Stimulated activated CD8-positive, alpha-beta memory T cell treated with anti-CD3 and anti-CD28 coated beads, Interleukin-4, amount 100 ng/mL, for 1 hour (primary cell): ENCODE results near the gene BMP10.

ENCODE experiments used
- DNase-seq, 2 donors: peaks; one replicate each; pipeline ENCODE4 v3.0.0-alpha.2; 2020; ENCODE audit warnings: low read depth in 2 of 2, low spot score in 1 of 2

BMP10 gene, protein sequence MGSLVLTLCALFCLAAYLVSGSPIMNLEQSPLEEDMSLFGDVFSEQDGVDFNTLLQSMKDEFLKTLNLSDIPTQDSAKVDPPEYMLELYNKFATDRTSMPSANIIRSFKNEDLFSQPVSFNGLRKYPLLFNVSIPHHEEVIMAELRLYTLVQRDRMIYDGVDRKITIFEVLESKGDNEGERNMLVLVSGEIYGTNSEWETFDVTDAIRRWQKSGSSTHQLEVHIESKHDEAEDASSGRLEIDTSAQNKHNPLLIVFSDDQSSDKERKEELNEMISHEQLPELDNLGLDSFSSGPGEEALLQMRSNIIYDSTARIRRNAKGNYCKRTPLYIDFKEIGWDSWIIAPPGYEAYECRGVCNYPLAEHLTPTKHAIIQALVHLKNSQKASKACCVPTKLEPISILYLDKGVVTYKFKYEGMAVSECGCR

GRCh38 chr2:68871159-68871764 lies at the start of gene BMP10:
Gene BMP10, minus strand, starts transcription at chr2:68871397. Its CDS starts 39 bp downstream, at chr2:68871358.
- DNase-seq = no peak

DNA sequence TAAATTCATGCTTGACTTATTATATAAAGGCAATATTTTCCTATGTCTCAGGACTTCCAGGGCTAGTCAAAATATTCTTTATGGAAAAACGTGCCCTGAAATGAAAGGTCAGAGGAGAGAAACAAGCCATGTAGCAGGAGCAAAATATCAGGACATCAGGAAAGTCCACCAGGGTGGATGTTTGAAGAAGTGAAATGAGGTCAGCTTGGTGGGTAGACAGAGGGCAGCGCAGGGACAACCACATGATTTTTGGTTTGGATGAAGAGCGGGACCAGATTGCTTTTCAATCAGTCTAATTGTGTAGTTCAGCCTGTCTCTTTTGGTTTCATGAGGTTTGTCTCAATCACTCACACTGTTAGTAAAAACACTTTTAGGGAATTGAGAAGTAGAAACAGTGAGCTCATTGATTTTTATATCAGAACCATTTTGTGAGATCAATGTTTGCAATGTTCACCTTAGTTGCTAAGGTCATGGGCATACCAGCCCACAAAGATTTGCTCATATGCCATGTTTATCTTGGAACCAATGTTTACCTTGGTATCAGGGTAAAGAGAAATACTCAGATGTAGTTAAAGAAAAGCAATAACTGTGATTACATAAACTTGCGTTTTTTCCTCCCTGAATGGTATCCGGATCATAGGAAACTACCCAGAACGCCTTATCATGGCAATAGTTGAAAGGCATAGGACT lies 49.4 kb upstream of the BMP10 start:
- no peak for DNase-seq

DNA sequence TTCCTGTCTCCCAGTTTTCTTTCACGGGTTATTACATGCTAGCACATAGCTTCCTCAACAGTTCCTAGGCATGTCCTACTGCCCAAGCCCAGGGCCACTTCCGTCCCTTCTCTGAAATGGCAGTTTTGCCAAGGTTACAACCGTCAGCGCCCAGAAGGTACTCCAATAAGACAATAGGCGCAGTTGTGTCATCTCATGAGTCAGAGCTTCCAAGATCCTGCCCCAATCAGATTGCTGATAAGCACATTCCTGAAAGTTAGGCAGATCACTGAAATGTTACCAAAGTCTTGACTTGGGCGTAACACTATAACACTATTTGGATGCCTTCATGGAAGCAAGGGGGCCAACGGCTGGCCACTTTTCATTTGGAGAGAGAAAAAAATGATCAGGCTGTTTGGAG lies 47.3 kb upstream of the BMP10 start:
- no peak for DNase-seq

DNA sequence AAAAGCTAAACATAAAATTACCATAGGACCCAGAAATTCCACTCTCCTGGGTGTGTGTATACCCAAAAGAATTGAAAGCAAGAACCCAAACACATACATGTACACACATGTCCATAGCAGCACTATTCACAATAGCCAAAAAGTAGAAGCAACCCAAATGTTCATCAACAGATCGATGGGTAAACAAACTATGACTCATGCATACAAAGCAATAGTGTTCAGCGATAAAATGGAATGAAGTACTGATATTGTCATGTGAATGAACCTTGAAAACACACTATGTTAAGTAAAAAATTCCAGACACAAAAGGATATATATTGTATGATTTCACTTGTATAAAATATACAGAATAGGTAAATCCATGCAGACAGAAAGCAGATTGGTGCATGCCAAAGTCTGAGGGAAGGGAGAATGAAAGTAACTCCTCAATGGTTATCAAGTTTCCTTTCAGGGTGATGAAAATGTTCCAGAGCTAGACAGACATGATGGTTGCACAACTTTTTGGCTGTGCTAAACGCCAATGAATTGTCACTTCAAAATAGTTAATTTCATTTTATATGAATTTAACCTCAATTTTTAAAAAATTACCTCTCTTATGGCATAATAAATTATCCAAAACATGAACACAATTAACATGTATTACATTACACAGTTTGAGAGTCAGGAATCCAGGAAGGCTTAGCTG lies 46.0 kb upstream of the BMP10 start:
- no peak for DNase-seq

DNA sequence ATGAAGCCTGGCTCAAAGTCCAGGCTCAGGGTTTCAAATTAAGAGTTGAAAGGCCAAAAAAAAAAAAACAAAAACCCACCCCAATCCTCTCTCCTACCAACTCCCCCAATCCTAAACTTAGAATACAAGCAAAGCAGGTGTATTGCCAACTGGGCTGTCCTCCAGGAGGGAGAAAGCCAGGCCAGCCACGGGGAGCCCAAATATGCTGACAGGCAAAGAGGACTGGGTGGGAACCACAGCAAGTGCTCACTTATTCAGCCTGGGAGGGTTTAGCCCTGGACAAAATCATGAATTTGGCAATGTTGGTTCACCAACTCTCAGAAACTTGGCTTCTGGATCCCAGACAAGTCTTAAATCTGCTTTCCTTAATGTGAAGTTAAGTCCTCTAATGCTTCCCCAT lies 45.0 kb upstream of the BMP10 start:
- no peak for DNase-seq

DNA sequence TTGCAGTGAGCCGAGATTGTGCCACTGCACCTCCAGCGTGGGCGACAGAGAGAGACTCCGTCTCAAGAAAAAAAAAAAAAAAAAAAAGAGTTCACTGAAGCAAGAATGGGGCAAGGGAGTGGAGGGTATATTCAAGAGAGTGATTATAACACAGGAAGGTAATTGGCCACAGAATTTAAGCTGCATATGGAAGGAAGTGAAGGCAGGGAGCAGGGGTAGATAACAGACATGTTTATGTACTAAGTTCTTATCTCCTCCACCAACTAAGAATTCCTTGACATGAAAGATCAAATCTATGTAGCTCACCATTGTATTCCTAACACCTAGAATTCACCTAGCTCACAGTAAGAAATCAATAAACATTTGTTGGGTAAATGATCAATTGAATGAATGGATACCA lies 44.2 kb upstream of the BMP10 start:
- no peak for DNase-seq

- no peak for DNase-seq
Observed at GRCh38 chr2:68913359-68913758, 42.2 kb upstream of the BMP10 start.

GRCh38 chr2:68912732-68913131 lies 41.5 kb upstream of the BMP10 start:
- peak in 1 of 2 donors; percentile 8 for DNase-seq

GRCh38 chr2:68912111-68912510 lies 40.9 kb upstream of the BMP10 start:
- DNase-seq = no peak

DNA sequence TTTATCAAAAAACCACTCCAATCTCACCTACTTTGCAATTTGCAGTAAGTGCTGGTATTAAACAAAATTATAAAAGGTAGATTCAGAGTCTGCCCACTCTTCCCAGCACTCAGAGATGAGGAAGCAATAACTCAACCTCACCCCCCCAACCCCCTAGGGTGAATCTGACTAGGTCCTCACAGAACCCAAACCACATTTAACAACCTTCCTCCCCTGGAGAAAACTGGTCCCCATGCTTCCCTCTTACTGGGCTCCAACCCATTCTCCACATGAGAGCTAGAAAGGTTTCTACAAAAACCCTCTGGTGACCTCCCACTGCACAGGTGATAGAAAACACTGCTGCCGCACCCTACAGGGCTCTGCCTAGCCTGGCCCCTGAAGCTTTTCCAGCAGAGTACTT lies 40.5 kb upstream of the BMP10 start:
- DNase-seq = no peak

DNA sequence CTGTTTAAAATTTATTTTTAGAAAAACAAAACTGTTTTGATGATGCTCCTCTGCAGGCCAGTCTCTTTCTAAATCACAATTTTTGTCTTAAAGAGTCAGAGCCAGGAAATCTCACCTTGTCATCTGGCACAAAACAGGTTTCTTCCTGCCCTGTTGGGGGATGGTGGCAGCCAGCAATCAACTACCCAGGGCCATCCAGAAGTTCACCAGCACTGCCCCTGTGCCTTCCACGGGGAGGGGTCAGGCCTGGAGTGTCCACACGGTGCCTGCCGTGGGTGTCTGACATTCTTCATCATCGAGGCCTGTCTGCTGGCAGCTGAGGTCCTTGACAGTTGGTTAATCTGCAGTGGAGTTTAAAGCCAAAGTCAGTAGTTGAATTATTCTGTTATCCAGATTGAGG lies 40.0 kb upstream of the BMP10 start:
- no peak for DNase-seq

DNA sequence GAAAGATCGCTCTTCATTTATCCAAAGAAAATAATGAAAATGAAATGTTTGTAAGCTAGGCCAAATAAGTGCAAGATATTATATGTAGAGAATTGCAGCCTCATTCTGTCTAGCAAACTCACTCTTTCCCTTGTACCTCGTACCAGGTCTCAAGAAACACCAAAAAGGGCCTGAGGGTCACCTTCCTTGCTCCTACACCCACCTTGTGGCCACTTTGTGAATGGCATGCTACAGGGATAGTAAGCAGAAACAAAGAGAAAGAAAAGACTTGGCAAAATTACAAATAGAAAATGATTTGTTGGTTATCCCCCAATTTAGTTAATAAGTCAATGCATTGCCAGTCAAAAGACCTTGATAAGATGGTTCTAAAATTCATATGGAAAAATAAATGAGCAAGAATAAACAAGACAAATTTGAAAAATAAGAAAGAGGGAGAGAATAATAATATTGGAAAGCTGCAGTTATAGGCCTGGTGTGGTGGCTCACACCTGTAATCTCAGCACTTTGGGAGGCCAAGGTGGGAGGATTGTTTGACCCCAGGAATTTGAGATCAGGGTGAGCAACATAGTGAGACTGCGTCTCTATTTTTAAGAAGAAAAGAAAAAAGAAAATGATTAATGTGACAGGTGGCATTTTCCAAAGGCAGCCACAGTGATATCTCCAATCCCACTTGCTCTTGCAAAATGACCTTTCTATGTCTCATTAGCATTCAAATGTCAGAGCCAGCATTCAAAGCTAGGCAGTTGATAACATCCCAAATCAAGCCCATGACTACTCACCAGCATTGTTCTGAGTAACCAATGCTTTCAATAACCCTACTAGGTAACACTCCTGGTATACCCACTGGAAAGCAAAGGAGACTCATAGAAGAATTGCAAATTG lies 38.8 kb upstream of the BMP10 start:
- peak in 1 of 2 donors; percentile 47 for DNase-seq

GRCh38 chr2:68908392-68908970 lies 37.3 kb upstream of the BMP10 start:
- peak; percentile 46 to 76 for DNase-seq

DNA sequence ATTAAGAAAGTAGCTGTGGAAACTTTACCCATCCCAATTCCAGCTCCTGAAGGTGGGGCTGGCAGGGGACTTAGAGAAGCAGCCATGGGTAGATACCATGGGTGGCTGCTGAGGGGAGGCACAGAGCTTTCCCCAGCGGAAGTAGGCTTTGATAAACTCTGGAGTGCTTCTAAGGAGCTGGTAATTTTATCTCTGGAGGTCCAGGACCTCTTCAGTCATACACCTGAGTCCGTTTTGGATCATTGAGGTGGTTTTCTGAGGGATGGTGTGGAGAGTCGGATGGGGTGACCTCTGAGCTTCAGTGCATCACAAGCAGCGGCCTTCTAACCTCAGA lies 36.7 kb upstream of the BMP10 start:
- DNase-seq = no peak

DNA sequence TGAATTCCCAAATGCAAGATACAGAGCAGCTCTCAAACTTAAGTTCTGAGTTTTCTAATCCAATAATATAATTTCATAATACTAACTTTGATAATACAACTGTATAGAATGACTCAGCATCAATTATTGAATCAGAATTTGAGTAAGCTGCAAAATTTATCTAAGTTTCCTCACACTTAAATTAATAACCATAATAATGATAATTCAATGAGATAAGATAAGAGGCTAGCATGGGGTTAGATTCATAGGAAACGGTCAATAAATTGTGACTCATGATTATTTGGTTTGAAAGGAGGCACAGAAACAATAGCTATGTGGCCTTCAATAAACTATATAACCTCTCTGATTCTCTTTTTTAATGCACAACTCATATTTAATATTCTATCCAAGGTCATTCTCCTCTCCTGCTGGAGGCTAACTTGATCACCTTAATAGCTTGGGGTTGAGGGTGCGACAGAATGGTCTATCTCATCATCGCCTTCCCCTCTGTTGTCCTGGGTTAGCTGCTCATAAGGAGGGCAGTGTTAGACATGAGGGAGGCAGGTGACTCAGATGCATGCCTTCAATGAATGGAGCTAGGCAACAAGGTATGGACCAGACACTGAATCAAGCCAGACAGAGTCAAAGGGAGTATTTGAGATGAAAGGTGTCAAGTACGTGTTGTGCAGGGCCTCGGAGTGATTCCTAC lies 36.2 kb upstream of the BMP10 start:
- no peak for DNase-seq

DNA sequence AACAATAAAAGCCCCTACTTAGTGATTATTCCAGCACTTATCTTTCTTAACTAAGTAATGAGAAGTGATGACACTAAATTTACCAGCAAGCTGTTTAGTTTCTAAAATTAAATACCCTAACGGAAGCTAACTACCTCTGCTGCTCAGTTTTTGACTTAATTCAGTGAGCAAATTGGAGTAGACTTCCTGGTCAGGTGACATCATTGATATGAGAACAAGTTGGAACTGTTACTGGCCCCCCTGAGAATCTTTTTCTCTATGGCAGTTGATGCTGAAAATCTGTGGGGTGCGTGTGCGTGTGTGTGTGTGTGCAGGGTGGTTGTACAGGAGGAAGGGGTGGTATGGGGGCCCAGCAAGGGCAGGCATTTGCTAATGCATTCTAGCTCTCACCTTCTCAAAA lies 35.5 kb upstream of the BMP10 start:
- no peak for DNase-seq

DNA sequence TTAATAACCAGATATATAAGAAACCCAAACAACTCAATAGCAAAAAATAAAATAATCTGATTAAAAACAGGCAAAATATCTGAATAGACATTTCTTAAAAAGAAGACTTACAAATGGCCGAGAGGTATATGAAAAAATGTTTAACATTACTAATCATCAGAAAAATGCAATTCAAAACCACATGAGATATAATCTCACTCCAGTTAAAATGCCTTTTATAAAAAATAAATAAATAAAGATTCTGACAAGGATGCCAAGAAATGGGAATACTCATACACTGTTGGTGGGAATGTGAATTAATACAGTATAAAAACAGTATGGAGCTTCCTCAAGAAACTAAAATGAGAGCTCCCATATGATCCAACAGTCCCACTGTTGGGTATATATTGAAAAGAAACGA lies 33.9 kb upstream of the BMP10 start:
- no peak for DNase-seq

GRCh38 chr2:68901561-68901960 lies 30.4 kb upstream of the BMP10 start:
- DNase-seq = no peak

DNA sequence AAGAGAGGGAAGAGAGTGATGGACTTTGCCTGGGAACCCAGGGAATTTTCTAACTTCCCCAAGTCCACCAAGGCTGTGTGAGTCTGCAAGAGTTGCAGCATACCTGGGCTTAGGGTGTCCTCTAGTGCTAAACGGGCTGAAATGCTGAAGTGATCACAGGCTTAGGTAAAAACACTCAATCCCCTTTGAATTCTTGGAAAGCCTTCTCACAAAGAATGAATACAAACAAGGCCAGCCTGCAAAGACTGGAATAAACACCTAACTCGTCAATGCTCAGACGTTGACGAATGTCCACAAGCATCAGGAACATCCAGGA lies 30.0 kb upstream of the BMP10 start:
- DNase-seq = no peak
